H1 (cell line): Measurements from ENCODE around the gene TMEM135.

Experiments
- EZH2 ChIP-seq: fragments of 200-600 bp; sonication (generic); IDR thresholded peaks from 2 replicates; pipeline ENCODE4 v1.7.1; 2012; ENCODE audit warnings: low read depth, mild to moderate bottlenecking, moderate library complexity, low read length, inconsistent platforms; ENCODE audit not compliant: severe bottlenecking
- GTF2F1 ChIP-seq: IDR thresholded peaks from 2 replicates; pipeline ENCODE4 v1.6.1; 2012; ENCODE audit warnings: low read depth, low read length, improper control_type of control experiment, borderline replicate concordance
- JUND ChIP-seq: IDR thresholded peaks from 2 replicates; pipeline ENCODE4 v1.6.1; 2011; ENCODE audit warnings: mild to moderate bottlenecking, improper control_type of control experiment, low read length
- POLR2A ChIP-seq, 2 experiments: IDR thresholded peaks; 1 replicate in 1 of 2; 2 replicates in 1 of 2; pipeline ENCODE4 v1.6.1; 2011; ENCODE audit warnings: low read depth in 2 of 2, low read length in 2 of 2, mild to moderate bottlenecking in 2 of 2; ENCODE audit errors: control extremely low read depth in 1 of 2
- RFX5 ChIP-seq: IDR thresholded peaks from 2 replicates; pipeline ENCODE4 v1.6.1; 2011; ENCODE audit warnings: low read depth, low read length, improper control_type of control experiment, borderline replicate concordance
- TF ChIP-seq, protein P1 (sequence below), 3 experiments: IDR thresholded peaks; 1 replicate in 2 of 3; 2 replicates in 1 of 3; pipeline versions ENCODE4 v1.5.1 to v1.6.1; 2011; ENCODE audit warnings: low read length in 3 of 3, mild to moderate bottlenecking in 3 of 3, inconsistent platforms in 2 of 3, low read depth in 1 of 3, moderate library complexity in 1 of 3; ENCODE audit not compliant: insufficient read depth in 1 of 3; ENCODE audit errors: control extremely low read depth in 1 of 3
- TF ChIP-seq, protein P2 (sequence below): IDR thresholded peaks from 2 replicates; pipeline ENCODE4 v1.6.1; 2012; ENCODE audit warnings: low read length, inconsistent platforms
- TF ChIP-seq, protein P3 (sequence below): IDR thresholded peaks from 2 replicates; pipeline ENCODE4 v1.6.1; 2011; ENCODE audit warnings: low read depth, mild to moderate bottlenecking, low read length; ENCODE audit not compliant: insufficient read depth

DNA sequence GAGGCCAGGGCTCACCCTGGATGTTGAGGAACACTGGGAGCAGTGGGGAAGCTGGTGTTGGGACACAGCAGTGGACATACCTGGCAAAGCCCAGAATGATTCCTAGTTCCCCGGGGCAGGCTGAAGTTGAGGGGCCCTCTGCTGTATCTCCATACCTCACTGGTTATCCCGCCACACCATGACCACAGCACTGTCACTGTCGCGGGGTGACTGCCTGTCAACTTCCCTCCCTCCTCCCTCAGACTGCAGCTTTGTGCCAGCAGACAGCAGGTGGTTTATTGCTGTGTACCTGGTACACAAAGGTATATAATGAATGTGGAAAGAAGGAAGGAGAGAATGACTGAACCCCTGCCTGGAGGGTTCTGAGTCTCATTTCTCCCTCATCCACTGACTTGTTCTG is 318.7 kb downstream of the TMEM135 start:
- TF ChIP-seq, protein P1, sequence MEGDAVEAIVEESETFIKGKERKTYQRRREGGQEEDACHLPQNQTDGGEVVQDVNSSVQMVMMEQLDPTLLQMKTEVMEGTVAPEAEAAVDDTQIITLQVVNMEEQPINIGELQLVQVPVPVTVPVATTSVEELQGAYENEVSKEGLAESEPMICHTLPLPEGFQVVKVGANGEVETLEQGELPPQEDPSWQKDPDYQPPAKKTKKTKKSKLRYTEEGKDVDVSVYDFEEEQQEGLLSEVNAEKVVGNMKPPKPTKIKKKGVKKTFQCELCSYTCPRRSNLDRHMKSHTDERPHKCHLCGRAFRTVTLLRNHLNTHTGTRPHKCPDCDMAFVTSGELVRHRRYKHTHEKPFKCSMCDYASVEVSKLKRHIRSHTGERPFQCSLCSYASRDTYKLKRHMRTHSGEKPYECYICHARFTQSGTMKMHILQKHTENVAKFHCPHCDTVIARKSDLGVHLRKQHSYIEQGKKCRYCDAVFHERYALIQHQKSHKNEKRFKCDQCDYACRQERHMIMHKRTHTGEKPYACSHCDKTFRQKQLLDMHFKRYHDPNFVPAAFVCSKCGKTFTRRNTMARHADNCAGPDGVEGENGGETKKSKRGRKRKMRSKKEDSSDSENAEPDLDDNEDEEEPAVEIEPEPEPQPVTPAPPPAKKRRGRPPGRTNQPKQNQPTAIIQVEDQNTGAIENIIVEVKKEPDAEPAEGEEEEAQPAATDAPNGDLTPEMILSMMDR (IDR thresholded peaks at IDR 0.05; ENCODE audit: control extremely low read depth in 1 of 3, insufficient read depth in 1 of 3, low read depth in 1 of 3, low read length in 3 of 3), result no peak
- TF ChIP-seq JUND (no peak), EZH2 (no peak), RFX5 (no peak), GTF2F1 (no peak), POLR2A (IDR thresholded peaks at IDR 0.05; ENCODE audit: control extremely low read depth in 1 of 2, low read depth in 2 of 2, low read length in 2 of 2) (no peak)
- TF ChIP-seq, protein P2, sequence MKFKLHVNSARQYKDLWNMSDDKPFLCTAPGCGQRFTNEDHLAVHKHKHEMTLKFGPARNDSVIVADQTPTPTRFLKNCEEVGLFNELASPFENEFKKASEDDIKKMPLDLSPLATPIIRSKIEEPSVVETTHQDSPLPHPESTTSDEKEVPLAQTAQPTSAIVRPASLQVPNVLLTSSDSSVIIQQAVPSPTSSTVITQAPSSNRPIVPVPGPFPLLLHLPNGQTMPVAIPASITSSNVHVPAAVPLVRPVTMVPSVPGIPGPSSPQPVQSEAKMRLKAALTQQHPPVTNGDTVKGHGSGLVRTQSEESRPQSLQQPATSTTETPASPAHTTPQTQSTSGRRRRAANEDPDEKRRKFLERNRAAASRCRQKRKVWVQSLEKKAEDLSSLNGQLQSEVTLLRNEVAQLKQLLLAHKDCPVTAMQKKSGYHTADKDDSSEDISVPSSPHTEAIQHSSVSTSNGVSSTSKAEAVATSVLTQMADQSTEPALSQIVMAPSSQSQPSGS, result no peak
- TF ChIP-seq, protein P3, sequence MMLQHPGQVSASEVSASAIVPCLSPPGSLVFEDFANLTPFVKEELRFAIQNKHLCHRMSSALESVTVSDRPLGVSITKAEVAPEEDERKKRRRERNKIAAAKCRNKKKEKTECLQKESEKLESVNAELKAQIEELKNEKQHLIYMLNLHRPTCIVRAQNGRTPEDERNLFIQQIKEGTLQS, result no peak
